ENCODE data around the gene ARHGEF26.

ARHGEF26 gene

DNA sequence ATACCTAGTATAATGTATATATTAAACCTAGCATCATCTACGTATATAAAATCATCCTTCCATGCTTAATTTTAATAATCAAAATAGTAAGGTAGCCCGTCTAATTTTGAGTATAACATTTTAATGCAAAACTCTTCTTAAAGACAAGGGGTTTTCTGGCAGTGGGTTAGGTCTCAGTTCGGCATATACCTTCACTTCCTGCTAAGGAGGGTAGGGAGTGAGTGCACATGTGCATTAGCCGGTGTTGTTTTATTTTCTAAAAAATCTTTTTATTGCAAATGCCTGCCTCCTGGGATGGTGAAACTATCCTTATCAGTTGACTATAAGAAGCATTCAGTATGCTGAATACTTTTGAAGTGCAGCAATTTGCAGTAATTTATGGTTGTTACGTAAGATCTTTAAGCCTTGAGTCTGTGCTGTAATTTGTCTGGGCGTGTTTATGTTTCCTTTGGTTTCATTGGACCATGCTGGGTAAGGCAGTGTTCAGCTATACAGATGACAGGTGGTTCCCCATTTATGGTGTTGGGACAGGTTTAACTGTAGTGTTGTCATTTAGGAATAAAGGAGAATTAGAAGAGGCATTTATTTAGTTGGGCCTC is 11.7 kb downstream of the ARHGEF26 start:
- H3K4me1 ChIP-seq (ENCODE audit: control insufficient read depth, insufficient read depth, low read length) = no peaks in the 10 kb centered on the region
- H3K4me3 ChIP-seq (ENCODE audit: low read length) = no peak overlapping the region
- H3K27ac ChIP-seq (ENCODE audit: low read length) = no peak overlapping the region
- no peaks in the 10 kb centered on the region for H3K36me3 ChIP-seq (ENCODE audit: control insufficient read depth, insufficient read depth, low read length)
- no peak for DNase-seq (ENCODE audit: low read depth, low spot score)
- WGBS (ENCODE audit: insufficient coverage, insufficient read length) = no CpG with 5 or more reads among the region's 6 CpGs
- no peaks in the 10 kb centered on the region for H3K27me3 ChIP-seq (ENCODE audit: control insufficient read depth, insufficient read depth, low read length)
- H3K9me3 ChIP-seq (ENCODE audit: control insufficient read depth, insufficient read depth, low read length) = no peaks in the 10 kb centered on the region

DNA sequence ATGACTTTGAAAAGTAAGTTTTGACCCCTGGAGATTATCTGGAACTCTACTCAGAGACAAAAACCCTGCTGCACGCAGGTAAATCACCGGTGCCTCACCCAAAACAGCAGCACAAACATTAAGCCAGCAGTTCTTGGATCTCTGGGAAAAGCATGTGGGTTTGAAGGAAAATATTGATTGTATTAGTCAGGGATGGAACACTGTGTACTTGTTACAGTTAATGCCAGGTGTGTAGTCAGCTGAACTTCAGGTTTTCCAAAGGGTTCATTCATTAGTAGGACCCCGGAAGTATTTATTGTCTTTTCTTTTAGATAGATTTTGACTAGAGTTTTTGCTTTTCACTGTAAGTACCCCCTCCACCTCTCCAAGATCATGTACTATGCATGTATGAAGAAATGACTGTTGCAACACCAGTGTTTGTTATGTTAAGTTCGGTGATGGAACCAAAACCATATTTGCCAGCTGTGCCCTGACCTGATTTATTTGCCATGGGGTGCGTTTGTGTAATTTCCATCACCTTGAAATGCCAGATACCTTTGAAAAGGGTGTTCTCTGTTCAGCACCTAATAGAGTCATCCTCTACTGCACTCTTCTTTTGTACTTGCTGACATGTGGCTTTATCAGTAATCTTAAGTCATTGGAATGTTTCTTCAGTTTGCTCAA is 14.5 kb downstream of the ARHGEF26 start:
- Histone ChIP-seq H3K9me3 (ENCODE audit: control insufficient read depth, insufficient read depth, low read length) (no peaks in the 10 kb centered on the region), H3K27me3 (ENCODE audit: control insufficient read depth, insufficient read depth, low read length) (no peaks in the 10 kb centered on the region), H3K4me3 (ENCODE audit: low read length) (no peak overlapping the region), H3K36me3 (ENCODE audit: control insufficient read depth, insufficient read depth, low read length) (no peaks in the 10 kb centered on the region), H3K27ac (ENCODE audit: low read length) (no peak overlapping the region), H3K4me1 (ENCODE audit: control insufficient read depth, insufficient read depth, low read length) (no peaks in the 10 kb centered on the region)
- DNase-seq (ENCODE audit: low read depth, low spot score) = no peak
- WGBS (ENCODE audit: insufficient coverage, insufficient read length) = no CpG with 5 or more reads among the region's 5 CpGs

DNA sequence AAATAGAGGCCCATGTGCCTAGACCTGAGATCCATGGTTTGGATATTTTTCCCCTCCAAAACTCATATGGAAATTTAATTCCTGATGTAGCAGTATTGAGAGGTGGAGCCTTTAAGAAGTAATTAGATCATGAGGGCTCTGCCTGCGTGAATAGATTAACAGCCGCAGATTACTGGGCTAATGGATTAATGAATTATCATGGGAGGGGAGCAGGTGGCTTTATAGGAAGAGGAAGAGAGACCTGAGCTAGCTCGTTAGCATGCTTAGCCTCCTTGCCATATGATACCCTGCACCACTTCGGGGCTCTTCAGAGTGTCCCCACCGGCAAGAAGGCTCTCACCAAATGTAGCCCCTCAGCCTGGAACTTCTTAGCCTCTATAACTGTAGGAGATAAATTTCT is 15.8 kb downstream of the ARHGEF26 start:
- Histone ChIP-seq H3K27ac (ENCODE audit: low read length) (no peak overlapping the region), H3K9me3 (ENCODE audit: control insufficient read depth, insufficient read depth, low read length) (no peaks in the 10 kb centered on the region), H3K4me1 (ENCODE audit: control insufficient read depth, insufficient read depth, low read length) (no peaks in the 10 kb centered on the region), H3K27me3 (ENCODE audit: control insufficient read depth, insufficient read depth, low read length) (no peaks in the 10 kb centered on the region), H3K4me3 (ENCODE audit: low read length) (no peak overlapping the region), H3K36me3 (ENCODE audit: control insufficient read depth, insufficient read depth, low read length) (no peaks in the 10 kb centered on the region)
- DNase-seq (ENCODE audit: low read depth, low spot score) = no peak
- no CpG with 5 or more reads among the region's 5 CpGs for WGBS (ENCODE audit: insufficient coverage, insufficient read length)

DNA sequence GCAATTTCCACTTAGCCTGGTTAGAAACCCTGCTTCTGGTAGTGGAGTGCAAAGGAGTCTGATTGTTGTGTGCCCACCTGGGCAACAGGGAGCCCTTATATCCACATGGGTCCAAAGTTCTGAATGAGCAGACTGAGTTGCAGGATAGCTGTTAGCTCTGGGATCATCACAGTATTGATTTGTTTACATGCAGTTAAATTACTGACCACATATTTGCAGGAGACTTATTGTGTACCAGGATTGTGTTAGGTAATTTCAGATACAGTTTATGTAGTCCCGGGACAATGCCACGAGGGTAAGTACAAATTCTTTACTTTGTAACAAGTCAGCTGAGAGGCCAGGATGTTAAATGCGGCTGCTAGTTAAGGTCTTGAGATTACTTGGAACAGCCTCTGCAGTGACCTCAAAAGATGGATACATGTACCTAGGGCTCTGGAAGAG is 18.8 kb downstream of the ARHGEF26 start:
- no peak overlapping the region for H3K27ac ChIP-seq (ENCODE audit: low read length)
- WGBS (ENCODE audit: insufficient coverage, insufficient read length) = no CpG with 5 or more reads among the region's 3 CpGs
- no peak for DNase-seq (ENCODE audit: low read depth, low spot score)

DNA sequence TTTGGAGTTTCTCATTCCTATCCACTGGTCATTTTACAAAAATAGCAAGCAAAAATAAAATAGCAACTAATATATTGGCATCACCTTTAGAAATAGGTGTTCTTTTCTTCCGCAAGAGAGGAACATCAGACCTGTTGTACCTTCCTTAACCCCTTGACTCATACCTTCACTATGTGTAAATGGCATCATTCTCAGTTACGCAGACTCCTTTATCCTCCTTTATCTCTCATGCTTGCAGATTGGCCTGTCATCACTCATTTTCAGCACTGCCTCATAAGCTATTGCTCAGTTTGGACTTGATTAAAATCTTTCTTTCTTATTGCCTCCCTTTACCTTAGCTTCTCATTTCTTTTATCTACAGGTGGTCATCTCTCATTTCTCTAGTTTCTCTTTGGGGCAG is 21.4 kb downstream of the ARHGEF26 start:
- no peak for DNase-seq (ENCODE audit: low read depth, low spot score)
- Histone ChIP-seq H3K4me3 (ENCODE audit: low read length) (no peak overlapping the region), H3K9me3 (ENCODE audit: control insufficient read depth, insufficient read depth, low read length) (no peaks in the 10 kb centered on the region), H3K27ac (ENCODE audit: low read length) (no peak overlapping the region), H3K27me3 (ENCODE audit: control insufficient read depth, insufficient read depth, low read length) (no peaks in the 10 kb centered on the region), H3K36me3 (ENCODE audit: control insufficient read depth, insufficient read depth, low read length) (no peaks in the 10 kb centered on the region), H3K4me1 (ENCODE audit: control insufficient read depth, insufficient read depth, low read length) (no peaks in the 10 kb centered on the region)
- no CpG with 5 or more reads among the region's 2 CpGs for WGBS (ENCODE audit: insufficient coverage, insufficient read length)

More for the DNA sequence above, 18.8 kb downstream of the ARHGEF26 start:
- Histone ChIP-seq H3K4me3 (ENCODE audit: low read length) (no peak overlapping the region), H3K4me1 (ENCODE audit: control insufficient read depth, insufficient read depth, low read length) (no peaks in the 10 kb centered on the region), H3K36me3 (ENCODE audit: control insufficient read depth, insufficient read depth, low read length) (no peaks in the 10 kb centered on the region), H3K9me3 (ENCODE audit: control insufficient read depth, insufficient read depth, low read length) (no peaks in the 10 kb centered on the region), H3K27me3 (ENCODE audit: control insufficient read depth, insufficient read depth, low read length) (no peaks in the 10 kb centered on the region)

DNA sequence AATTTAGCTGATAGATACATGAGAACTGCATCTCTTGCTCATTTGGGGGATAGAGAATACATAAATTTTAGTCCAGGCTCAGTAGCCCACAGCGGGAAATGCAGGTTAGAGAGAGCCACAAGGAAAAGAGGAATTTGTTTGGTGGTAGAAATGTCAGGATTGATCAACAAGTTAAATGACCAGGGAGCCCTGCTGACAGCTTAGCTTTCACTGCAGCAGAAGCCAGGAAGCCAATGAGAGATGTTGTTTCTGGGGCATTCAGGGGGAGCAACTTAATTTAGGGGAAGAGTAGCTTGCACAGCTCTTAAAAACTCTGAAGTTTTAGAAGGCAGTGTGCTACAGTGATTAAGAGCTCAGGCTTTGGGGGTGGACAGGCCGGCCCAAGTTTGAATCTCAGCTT is 22.7 kb downstream of the ARHGEF26 start:
- no peak overlapping the region for H3K27ac ChIP-seq (ENCODE audit: low read length)

DNA sequence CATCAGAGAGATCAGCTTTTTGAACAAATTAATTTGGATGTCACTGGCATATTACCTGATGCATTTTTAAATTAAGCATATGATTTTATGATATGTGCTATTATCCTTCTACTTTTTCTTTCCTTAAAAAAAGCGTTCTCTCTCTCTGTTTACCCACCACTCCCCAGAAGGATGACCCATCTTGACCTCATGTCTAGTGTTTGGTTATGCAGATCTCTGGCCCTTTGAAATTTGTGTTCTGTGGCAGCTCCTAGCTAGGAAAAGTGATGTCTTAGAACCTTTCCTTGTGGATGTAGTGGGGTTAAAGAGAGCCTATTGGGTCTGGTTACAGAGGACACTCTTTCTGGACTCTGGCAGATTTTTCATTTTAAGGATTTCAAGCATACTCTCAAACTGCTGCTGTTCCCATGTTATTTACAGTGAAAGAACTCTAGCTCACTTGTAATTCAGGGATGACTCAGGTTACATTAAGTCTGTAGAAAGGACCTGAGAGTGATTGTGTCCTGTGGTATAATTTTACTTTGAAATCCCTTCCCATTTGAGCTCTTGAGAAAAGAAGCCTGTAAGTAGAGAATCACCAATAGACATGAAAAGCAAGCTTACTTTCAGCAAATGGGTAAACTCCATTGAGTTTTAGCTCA is 23.8 kb downstream of the ARHGEF26 start:
- no peaks in the 10 kb centered on the region for H3K36me3 ChIP-seq (ENCODE audit: control insufficient read depth, insufficient read depth, low read length)
- WGBS (ENCODE audit: insufficient coverage, insufficient read length) = no CpG with 5 or more reads among the region's 1 CpG
- H3K4me1 ChIP-seq (ENCODE audit: control insufficient read depth, insufficient read depth, low read length) = no peaks in the 10 kb centered on the region; the same call in 1 of the 2 replicates
- DNase-seq (ENCODE audit: low read depth, low spot score) = no peak
- H3K4me3 ChIP-seq (ENCODE audit: low read length) = no peak overlapping the region
- no peaks in the 10 kb centered on the region for H3K27me3 ChIP-seq (ENCODE audit: control insufficient read depth, insufficient read depth, low read length)
- H3K27ac ChIP-seq (ENCODE audit: low read length) = no peak overlapping the region
- H3K9me3 ChIP-seq (ENCODE audit: control insufficient read depth, insufficient read depth, low read length) = no peaks in the 10 kb centered on the region

More for the DNA sequence above, 22.7 kb downstream of the ARHGEF26 start:
- no peaks in the 10 kb centered on the region; the same call in 1 of the 2 replicates for H3K4me1 ChIP-seq (ENCODE audit: control insufficient read depth, insufficient read depth, low read length)
- no peaks in the 10 kb centered on the region for H3K27me3 ChIP-seq (ENCODE audit: control insufficient read depth, insufficient read depth, low read length)
- DNase-seq (ENCODE audit: low read depth, low spot score) = no peak
- no CpG with 5 or more reads among the region's 2 CpGs for WGBS (ENCODE audit: insufficient coverage, insufficient read length)
- no peaks in the 10 kb centered on the region for H3K36me3 ChIP-seq (ENCODE audit: control insufficient read depth, insufficient read depth, low read length)
- H3K9me3 ChIP-seq (ENCODE audit: control insufficient read depth, insufficient read depth, low read length) = no peaks in the 10 kb centered on the region
- no peak overlapping the region for H3K4me3 ChIP-seq (ENCODE audit: low read length)

DNA sequence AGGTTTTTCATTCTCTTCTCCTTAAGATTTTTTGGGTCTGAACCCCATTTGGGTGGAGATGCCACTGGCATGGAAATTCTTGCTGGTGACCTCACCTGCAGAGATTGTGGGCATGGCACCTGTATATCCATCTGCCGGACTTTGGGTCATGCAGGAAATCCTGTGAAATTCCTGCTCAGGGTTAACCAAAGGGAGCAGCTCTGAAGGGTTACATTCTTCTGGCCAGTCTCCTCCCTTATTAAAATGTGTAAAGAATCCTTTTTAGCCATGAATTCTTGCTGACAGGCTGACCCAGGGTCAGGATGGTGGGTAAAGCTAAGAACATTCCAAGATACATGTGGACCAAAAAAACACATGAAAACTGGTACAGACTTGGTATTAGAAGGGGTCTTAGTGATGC is 27.4 kb downstream of the ARHGEF26 start:
- H3K4me1 ChIP-seq (ENCODE audit: control insufficient read depth, insufficient read depth, low read length) = no peaks in the 10 kb centered on the region; the same call in 1 of the 2 replicates
- H3K36me3 ChIP-seq (ENCODE audit: control insufficient read depth, insufficient read depth, low read length) = no peaks in the 10 kb centered on the region; the same call in 1 of the 2 replicates
- H3K4me3 ChIP-seq (ENCODE audit: low read length) = no peak overlapping the region
- no CpG with 5 or more reads among the region's 1 CpG for WGBS (ENCODE audit: insufficient coverage, insufficient read length)
- H3K27ac ChIP-seq (ENCODE audit: low read length) = no peak overlapping the region
- H3K9me3 ChIP-seq (ENCODE audit: control insufficient read depth, insufficient read depth, low read length) = no peaks in the 10 kb centered on the region
- no peaks in the 10 kb centered on the region for H3K27me3 ChIP-seq (ENCODE audit: control insufficient read depth, insufficient read depth, low read length)
- DNase-seq (ENCODE audit: low read depth, low spot score) = no peak

DNA sequence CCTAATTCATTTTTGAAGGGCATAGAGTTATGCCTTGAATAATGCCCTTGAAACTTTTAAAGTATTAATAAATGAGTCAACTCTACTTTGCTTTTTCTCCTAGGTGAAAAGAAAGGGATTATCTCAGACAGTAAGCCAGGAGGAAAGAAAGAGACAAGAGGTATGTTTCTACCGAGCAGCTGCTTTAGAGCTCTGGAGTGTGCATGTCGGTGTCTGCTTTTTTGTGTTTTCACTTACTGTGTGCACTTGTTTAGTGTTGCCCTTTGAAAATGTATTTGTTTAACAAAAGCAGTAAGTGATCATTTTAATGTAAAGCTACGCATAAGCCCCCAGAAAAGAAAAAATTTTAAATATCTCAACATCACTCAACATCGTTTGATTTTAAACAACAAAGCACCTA is 28.1 kb downstream of the ARHGEF26 start:
- no peak overlapping the region for H3K4me3 ChIP-seq (ENCODE audit: low read length)
- no peaks in the 10 kb centered on the region; the same call in 1 of the 2 replicates for H3K4me1 ChIP-seq (ENCODE audit: control insufficient read depth, insufficient read depth, low read length)
- H3K36me3 ChIP-seq (ENCODE audit: control insufficient read depth, insufficient read depth, low read length) = no peaks in the 10 kb centered on the region; the same call in 1 of the 2 replicates
- no peak for DNase-seq (ENCODE audit: low read depth, low spot score)
- H3K9me3 ChIP-seq (ENCODE audit: control insufficient read depth, insufficient read depth, low read length) = no peaks in the 10 kb centered on the region
- no peaks in the 10 kb centered on the region for H3K27me3 ChIP-seq (ENCODE audit: control insufficient read depth, insufficient read depth, low read length)
- H3K27ac ChIP-seq (ENCODE audit: low read length) = no peak overlapping the region
- WGBS (ENCODE audit: insufficient coverage, insufficient read length) = no CpG with 5 or more reads among the region's 4 CpGs

DNA sequence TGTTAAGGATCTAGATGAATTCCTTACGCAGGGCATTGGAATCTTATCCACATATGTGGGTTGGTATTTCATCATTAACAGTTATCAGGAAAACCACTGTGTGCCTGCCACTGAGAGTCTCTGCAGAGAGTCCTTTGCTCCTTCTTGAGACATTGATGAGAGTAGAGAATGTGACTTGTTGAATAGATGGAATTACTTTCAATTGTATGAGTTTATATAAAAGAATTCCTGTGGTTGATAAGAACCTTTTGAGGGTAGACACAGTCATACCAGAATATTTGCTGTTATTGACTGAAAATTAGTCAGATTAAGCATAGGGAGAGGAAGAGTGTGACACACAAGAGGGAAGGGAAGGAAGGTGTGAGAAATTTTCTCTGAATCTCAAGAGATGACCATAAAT is 30.8 kb downstream of the ARHGEF26 start:
- H3K27me3 ChIP-seq (ENCODE audit: control insufficient read depth, insufficient read depth, low read length) = no peaks in the 10 kb centered on the region
- WGBS (ENCODE audit: insufficient coverage, insufficient read length) = no CpG with 5 or more reads among the region's 1 CpG
- no peak for DNase-seq (ENCODE audit: low read depth, low spot score)

More for the DNA sequence above, 30.8 kb downstream of the ARHGEF26 start:
- no peaks in the 10 kb centered on the region; the same call in 1 of the 2 replicates for H3K36me3 ChIP-seq (ENCODE audit: control insufficient read depth, insufficient read depth, low read length)
- H3K9me3 ChIP-seq (ENCODE audit: control insufficient read depth, insufficient read depth, low read length) = no peaks in the 10 kb centered on the region
- no peak overlapping the region for H3K4me3 ChIP-seq (ENCODE audit: low read length)
- no peaks in the 10 kb centered on the region; the same call in 1 of the 2 replicates for H3K4me1 ChIP-seq (ENCODE audit: control insufficient read depth, insufficient read depth, low read length)
- no peak overlapping the region for H3K27ac ChIP-seq (ENCODE audit: low read length)

Data from iPS DF 6.9 (cell line).